Activated effector memory CD4-positive, alpha-beta T cell treated with anti-CD3 and anti-CD28 coated beads, Interleukin-2, amount 50 U/mL, for 16 hours (primary cell): ENCODE data around the gene DNHD1.
A peak's percentile ranks its signal among the peaks of the same experiment; 100 is the strongest.

Experiments used
- DNase-seq: peaks from one replicate; pipeline ENCODE4 v3.0.0-alpha.2; 2020

DNHD1 gene

GRCh38 chr11:6566704-6567370 lies 69.8 kb downstream of the DNHD1 start:
- DNase-seq, result no peak

- DNase-seq, result no peak
Observed at GRCh38 chr11:6567371-6567745, 70.3 kb downstream of the DNHD1 start.

- no peak for DNase-seq
Observed at GRCh38 chr11:6568191-6568918, 71.3 kb downstream of the DNHD1 start.

GRCh38 chr11:6569706-6570105 lies 72.6 kb downstream of the DNHD1 start:
- no peak for DNase-seq

GRCh38 chr11:6570691-6571427 lies 73.8 kb downstream of the DNHD1 start:
- DNase-seq, result no peak

GRCh38 chr11:6571434-6572008 lies 74.4 kb downstream of the DNHD1 start:
- DNase-seq, result no peak

- no peak for DNase-seq
Observed at GRCh38 chr11:6572215-6572614, 75.1 kb downstream of the DNHD1 start.

- no peak for DNase-seq
Observed at GRCh38 chr11:6574816-6575715, 78.0 kb downstream of the DNHD1 start.

GRCh38 chr11:6576471-6577373 lies 79.6 kb downstream of the DNHD1 start:
- DNase-seq, result no peak

GRCh38 chr11:6578134-6578533 lies 81.1 kb downstream of the DNHD1 start:
- DNase-seq, result no peak

GRCh38 chr11:6579681-6580080 lies 82.6 kb downstream of the DNHD1 start:
- DNase-seq, result no peak

- no peak for DNase-seq
Observed at GRCh38 chr11:6583584-6583983, 86.5 kb downstream of the DNHD1 start.

- DNase-seq, result no peak
Observed at GRCh38 chr11:6584528-6584927, 87.4 kb downstream of the DNHD1 start.

- DNase-seq, result peak; percentile 56
Observed at GRCh38 chr11:6586434-6587359, 89.6 kb downstream of the DNHD1 start.

GRCh38 chr11:6587360-6587953 lies 90.4 kb downstream of the DNHD1 start:
- peak; percentile 41 for DNase-seq

- no peak for DNase-seq
Observed at GRCh38 chr11:6588018-6588417, 90.9 kb downstream of the DNHD1 start.

- DNase-seq, result no peak
Observed at GRCh38 chr11:6594142-6594768, 97.2 kb downstream of the DNHD1 start.

- no peak for DNase-seq
Observed at GRCh38 chr11:6596239-6596877, 99.3 kb downstream of the DNHD1 start.

- DNase-seq, result no peak
Observed at GRCh38 chr11:6598555-6598954, 101.5 kb downstream of the DNHD1 start.
